Activated gamma-delta T cell (primary cell): ENCODE data around the gene GMPS.
"Not testable (repeated sequence)": the region's sequence is repeated elsewhere in the genome, so short reads cannot be mapped to it uniquely, and the experiment has no call there.

Source experiments
- DNase-seq: peaks from one replicate; lab custom pipeline; 2025; lab: John Stamatoyannopoulos, UW
- total RNA-seq, 2 donors: gene quantifications; one replicate each; lab custom pipeline; 2026; lab: John Stamatoyannopoulos, UW

GMPS gene
- 86.4 to 87.0 reads per million in 2 donors for total RNA-seq

- DNase-seq: peak; percentile 96
These were observed at the start of gene GMPS for GRCh38 chr3:155870133-155870944. GMPS (plus strand) TSS chr3:155870650; CDS start chr3:155870871, 221 bp downstream.

GRCh38 chr3:155828490-155829098 lies 41.9 kb upstream of the GMPS start:
- not testable (repeated sequence) for DNase-seq

GRCh38 chr3:155835341-155836071 lies 34.9 kb upstream of the GMPS start:
- DNase-seq: no peak

GRCh38 chr3:155843569-155843968 lies 26.9 kb upstream of the GMPS start:
- DNase-seq: no peak

- DNase-seq: no peak
These were observed 24.3 kb upstream of the GMPS start for GRCh38 chr3:155846119-155846518.

GRCh38 chr3:155847993-155848392 lies 22.5 kb upstream of the GMPS start:
- DNase-seq: no peak

- not testable (repeated sequence) for DNase-seq
These were observed 21.0 kb upstream of the GMPS start for GRCh38 chr3:155849404-155849803.

GRCh38 chr3:155852341-155852740 lies 18.1 kb upstream of the GMPS start:
- DNase-seq: no peak

GRCh38 chr3:155853214-155854140 lies 17.0 kb upstream of the GMPS start:
- no peak for DNase-seq

- DNase-seq: peak; percentile 98
These were observed 16.1 kb upstream of the GMPS start, which contains the start of gene SLC33A1 for GRCh38 chr3:155854141-155854940. SLC33A1 (minus strand) TSS chr3:155854427; CDS start chr3:155853997, 430 bp downstream.

- DNase-seq: no peak
These were observed 10.6 kb upstream of the GMPS start for GRCh38 chr3:155859859-155860258.

- not testable (repeated sequence) for DNase-seq
These were observed 10.0 kb upstream of the GMPS start for GRCh38 chr3:155860424-155860823.

- no peak for DNase-seq
These were observed 8.8 kb upstream of the GMPS start for GRCh38 chr3:155861476-155862183.

GRCh38 chr3:155862290-155862982 lies 8.0 kb upstream of the GMPS start:
- not testable (repeated sequence) for DNase-seq

GRCh38 chr3:155863072-155863784 lies 7.2 kb upstream of the GMPS start:
- DNase-seq: no peak

GRCh38 chr3:155869691-155870090 lies 759 bp upstream of the GMPS start:
- no peak for DNase-seq

- peak; percentile 28 for DNase-seq
These were observed 695 bp downstream of the GMPS start for GRCh38 chr3:155870945-155871745.

- no peak for DNase-seq
These were observed 1.3 kb downstream of the GMPS start for GRCh38 chr3:155871746-155872158.
